ENCODE data around the gene POLA1.

POLA1 gene

DNA sequence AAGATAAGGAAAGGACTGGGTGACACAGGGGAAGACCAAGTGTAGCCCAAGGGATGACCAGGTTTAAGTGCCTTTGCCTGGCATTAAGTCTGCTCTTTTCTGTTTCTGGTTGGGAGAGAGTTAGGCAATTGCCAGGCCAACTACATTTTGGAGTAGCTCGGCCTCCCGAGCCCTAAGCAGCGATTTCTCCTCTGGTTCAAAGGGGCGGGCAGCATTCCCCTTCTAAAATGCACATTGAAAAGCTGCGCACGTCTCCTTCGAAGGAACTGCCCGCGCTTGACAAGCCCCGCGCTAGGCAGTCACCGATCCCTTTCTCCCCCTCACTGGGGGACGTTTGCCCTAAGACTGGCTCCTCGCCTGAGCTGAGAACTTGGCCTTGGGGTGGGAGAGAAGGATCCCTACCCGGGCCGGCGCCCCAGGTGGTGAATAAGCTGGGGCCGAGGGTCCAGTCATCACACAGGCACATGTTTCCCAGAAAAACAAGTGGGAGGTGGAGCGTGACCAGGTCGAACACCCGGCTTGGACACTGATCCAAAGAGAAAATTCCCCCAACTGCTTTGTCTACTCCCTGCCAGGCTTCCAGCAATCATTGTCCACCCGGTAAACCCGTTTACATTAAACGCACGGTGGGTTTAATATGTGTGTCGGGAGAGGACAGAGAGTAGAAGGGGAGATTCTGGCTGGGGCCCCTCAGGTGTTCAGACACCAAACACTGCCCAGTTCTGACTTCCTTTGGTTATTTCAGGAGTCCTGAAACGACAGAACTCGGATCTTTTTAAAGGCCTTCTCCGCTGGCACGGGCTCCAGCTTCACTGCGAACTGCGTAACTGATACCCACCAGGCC is 318.1 kb downstream of the POLA1 start:
- DNase-seq = no peak

DNA sequence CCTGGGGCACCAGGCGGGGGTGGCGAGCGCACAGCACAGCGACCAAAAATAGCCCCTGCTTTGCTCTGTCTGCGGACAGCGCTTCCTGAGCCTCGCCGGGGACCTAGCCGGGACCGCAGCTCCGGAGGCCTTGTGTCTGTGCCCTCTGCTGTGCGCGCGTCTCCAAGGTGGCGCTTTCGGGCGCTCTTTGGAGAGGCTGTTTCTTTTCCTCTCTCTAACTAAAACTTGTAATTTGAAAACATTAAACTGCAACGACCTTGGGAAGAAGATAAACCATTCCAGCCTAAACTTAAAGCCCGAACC is 318.7 kb downstream of the POLA1 start:
- DNase-seq = no peak

DNA sequence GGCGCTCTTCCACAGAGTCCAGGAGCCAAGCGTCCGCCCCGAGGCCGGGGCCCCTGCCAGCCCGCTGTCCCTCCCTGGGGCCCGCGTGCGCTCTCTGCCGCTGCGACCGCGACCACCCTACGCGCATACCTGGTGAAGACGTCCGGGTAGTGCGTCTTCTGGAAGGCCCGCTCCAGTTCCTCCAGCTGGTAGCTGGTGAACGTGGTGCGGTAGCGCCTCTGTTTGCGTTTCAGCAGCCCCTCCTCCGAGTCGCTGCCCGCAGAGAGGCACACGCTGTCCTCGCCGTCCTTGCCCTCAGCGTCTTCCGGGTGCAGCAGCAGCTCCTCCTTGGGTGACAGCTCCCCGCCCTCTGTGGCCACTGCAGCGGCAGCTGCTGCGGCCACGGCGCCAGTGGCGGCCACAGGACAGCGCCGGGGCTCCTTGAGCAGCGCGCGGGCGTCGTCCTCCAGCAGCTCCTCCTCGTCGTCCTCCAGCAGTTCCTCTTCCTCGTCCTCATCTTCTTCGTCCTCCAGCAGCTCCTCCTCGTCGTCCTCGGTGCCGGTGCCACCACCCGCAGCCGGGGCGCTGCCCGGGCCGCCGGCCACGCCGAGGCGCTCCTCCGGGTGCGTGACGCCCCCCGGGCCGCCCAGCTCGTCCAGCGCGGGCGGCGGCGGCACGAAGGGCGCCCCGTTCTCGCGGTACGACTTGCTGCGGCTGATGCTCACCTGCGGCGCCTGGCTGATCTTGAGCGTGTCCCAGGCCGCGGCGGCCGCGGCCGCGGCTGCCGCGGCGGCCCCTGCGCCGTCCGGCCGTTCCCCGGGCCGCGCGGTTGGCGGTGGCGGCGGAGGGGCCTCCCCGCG is 319.3 kb downstream of the POLA1 start:
- DNase-seq = no peak

DNA sequence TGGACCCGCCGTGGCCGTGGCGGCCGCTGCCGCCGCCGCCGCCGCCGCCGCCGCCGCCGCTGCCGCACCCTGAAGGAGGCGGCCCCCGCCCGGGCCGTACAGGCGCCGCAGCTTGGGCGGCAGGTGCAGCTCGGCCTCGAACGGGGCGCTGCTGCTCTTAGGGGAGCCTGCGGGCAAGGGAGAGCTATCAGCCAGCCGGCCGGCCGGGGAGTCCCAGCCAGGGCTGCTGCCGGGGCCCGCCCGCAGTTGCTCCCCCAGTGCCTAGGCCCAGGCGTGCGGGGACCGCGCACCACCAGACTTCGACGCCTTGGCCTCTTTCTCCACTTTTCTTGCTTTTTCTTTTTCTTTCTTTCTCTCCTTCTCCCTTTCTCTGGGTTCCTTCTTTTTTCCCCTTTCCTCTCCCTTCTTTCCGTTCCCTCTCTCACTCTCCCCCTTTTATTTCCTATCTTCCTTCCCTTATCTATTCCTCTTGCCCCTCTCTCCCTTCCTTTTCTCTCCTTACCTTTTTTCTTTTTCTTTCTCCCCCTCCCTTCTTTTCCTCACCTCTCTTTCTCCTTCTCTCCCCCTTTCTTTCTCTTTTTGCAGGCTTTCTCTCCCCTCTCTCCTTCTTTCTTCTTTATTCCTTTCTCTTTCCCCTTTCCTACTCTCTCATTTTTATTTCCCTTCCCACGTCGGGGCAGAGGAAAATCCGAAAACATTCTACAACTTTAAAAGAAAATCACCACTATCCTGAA is 320.1 kb downstream of the POLA1 start:
- DNase-seq = no peak

DNA sequence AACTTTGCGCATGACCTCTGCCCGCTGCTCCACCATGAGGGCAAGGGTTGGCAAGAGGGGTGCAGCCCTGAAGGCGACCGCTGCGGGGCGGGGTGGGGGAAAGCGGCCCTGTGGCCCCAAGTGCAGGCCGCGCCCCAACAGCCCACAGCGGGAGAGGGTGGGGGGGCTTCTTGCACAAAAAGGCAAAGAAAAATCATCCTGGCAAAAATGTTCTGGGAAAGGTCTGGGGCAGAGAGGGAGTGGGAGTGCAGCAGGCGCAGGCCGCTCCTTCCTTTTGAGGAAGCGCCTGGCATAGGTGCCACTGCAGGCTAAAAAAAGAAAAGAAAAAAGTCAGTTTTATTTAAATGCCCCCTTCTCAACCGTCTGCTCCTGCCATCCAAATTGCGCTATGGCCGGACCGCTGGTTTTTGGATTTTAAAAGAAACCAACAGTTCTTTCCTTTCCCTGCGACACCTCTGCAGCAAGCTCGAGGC is 320.7 kb downstream of the POLA1 start:
- DNase-seq = no peak

DNA sequence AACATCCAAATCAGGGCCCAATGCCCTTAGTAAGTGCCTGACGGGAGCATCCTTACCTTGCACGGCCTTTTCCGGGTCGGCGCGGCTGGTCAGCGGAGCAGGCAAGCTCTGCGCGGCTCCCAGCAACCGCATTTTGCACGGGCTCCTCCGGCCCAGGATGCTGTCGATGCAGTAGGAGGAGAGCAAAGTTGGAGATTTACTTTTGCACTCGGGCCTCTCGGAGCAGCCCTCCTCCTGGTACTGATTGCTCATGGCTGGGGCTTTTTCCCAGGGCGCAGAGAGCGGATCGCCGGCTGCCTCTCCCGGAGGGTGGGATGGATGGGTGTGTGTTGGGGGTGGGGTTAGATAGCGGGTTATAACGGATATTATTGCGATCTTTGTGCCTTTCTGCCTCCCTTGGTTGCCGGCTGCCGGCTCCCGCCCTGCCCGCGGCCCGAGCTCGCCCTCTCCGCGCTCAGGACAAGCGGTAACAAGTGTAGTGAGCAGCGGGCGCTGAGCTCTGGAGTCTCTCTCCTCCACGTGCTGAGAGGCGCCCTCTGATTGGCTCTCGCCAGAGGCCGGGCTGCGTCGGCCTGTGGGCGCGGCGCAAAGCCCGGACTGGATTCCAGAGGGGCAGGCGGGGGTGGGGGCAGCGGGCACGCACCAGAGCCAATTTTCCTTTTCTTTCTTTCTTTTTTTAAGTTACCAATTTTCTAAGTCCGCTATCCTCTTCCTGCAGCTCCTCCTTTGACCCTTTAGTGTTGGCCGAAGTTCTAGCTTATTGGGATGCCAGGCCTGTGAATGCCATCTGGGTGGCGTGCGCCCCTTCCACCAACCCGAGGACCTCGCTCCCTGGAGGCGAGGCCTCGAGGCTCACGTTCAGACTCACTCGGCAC is 322.0 kb downstream of the POLA1 start, which contains the start of gene ARX:
TSS of gene ARX (minus strand) at position 480 of the 875 bp plus-strand sequence. CDS start at position 252, 228 bp downstream.
- DNase-seq = no peak

DNA sequence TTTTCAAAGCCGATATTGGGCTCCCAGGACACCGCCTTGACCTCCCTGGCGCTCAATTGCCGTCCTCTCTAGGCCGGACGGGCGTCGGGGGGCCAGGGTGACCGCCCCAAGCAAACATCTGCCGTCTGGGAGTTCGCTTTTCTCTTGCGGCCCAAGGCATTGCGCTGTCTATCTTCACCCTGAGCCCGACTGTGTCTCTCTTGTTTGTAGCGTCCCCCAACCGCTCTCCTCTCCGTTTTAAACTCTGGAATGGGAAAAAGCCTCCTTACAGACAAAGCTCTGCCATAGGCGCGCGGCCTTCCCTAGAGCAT is 322.6 kb downstream of the POLA1 start:
- no peak for DNase-seq

DNA sequence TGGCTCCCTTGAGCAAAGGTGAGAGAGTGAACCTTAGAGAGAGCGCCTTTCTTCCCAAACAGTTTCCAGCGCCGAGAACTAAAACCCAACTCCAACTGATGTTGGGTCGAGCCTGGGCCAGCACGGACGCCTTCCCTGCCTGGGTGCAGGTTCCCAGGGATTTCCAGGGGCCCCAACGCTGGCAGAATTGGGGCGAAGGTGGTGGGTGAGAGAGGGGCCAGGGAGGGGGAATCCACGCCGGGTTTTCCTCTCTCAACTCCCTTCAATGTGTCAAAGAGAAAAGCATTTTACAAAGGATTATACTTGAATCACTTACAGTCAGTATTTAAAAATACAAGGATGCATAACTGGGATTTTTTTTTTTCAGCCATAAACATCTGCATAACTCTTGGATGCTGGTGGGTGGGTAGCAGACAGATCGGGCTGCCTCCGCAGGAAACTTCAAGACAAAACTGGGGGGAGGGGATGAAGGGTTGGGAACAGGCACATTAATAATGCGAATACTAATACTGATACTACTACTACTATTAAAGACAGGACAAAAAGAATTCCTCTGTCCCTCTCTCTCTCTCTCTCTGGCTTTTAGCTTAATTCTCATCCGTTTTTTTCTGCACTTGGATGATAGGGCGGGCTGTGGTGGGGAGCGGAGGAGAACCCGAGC is 323.4 kb downstream of the POLA1 start:
- no peak for DNase-seq

DNA sequence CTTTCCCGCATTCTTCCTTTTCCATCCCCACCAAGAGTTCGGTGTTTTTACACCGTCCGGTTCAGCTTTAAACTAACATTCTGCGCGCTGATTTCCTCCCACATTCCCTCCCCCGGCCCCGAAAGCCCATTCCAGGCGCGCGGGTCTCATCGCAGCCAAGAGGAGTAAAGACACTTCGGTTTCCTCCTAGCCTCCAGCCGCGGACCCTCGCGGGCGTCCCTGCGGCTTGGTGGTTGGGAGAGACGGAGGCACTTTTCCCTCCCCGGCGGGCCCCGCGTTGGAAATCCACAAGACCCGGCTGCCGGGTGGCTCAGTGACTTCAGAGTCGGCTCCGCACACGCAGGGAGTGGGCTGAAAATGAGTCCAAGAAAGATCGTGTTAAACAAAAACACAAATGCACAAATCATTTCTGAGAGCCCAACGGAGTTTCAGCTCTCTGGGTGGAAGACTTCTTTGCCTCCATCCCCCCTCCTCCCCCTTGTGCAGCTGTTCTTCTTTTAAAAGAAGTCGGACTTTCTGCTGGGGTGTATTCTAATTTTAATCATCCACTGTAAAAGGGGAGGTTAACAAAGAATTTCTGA is 324.0 kb downstream of the POLA1 start:
- DNase-seq = no peak

DNA sequence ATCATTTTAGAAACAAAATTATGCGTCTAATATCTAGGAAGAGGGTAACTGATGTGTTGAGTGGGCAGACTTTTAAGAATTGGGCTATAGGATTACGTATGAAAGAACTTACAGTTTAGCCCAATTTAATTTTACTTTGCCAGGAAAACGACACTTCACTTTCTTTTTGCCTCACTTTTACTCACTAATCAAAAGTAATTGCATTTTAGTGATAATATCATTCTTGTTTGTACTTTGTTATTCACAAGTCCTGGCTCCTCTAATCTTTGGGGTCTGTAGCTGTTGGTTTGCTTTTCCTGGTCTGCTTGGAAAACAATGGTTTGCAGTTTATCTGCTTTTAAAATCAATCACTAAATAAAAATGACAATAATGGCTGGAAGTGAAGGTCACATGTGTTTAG is 325.0 kb downstream of the POLA1 start:
- DNase-seq = no peak

DNA sequence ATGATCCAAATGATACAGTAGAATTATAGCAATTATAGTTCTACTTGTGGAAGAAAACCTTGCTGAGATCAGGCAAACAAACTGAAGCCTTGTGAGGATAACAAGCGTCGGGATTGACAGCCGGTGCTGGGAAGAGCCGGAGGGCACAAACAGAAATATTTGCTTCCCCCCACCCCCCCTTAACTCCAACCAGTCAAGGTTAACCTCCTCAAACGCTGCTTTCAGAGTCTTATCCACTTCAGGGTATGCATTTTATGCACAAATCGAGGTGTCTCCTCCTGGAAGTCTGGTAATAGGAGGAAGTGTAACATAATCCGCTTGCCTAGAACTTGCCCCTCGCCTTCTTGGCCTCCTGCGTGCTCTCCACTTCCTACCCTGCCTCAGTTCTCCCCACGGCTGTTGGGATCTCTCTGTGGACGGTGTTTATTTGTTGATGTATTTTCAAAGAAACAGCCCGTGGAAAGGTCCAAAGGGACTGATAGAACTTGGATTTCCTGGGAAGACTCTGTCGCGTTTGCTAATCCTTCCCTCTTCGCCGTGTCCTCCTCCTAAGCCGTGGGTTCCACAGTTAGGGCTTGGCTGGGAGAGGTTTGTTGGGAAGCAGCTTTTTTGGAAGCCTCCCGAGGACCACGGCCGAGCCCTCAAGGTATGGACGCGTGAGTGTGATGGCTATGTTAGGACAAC is 326.1 kb downstream of the POLA1 start:
- DNase-seq = no peak

DNA sequence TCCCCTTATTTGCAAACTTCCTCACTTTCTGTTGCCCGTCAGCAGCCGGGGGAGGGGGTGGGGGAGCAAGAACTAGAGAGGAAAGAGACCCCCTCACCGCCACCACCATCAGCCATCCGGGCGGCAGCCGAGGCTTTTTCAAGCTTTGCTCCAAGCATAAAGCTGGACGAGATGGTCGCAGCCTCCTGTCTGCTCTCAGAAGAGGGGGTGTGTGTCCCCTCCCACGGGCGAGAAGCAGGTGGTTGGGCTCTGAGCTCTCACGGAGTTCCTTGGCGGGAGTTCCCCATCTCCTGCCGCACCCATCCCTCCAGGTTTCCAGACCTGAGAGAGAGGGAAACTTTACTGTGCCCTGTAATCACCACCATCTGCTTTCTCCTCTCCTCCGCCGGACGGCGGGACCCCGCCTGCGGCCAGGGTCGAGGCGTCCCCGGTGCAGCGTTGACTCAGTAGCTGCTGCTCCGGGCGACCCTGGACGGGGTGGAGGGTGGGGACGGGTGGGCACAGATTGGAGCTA is 326.7 kb downstream of the POLA1 start:
- no peak for DNase-seq

DNA sequence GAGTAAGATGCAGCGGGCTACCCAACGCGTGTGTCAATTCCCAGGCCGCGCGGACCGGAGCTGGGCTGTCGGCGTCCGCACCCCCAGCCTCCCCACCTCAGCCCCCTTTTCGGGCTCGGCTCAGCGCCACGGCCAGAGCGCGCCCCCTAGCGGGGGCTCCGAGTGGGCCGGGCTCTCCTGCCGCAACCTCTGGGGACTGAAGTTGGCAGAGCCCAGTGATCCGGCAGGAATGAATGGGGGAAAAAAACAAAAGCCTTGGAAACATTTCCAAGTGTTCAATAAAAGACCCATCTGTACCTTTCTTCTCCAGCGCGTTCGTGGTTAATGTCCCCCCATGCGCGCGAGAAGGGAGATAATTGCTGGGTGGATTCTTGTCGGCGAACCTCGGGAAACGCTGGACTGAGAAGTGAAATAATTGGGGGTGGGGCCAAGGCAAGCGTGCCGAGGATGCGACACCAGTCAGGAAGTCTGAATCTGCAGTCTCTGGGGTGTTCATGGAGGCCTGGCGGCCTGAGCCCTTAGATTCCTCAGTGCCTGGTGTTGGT is 327.3 kb downstream of the POLA1 start:
- DNase-seq = no peak

DNA sequence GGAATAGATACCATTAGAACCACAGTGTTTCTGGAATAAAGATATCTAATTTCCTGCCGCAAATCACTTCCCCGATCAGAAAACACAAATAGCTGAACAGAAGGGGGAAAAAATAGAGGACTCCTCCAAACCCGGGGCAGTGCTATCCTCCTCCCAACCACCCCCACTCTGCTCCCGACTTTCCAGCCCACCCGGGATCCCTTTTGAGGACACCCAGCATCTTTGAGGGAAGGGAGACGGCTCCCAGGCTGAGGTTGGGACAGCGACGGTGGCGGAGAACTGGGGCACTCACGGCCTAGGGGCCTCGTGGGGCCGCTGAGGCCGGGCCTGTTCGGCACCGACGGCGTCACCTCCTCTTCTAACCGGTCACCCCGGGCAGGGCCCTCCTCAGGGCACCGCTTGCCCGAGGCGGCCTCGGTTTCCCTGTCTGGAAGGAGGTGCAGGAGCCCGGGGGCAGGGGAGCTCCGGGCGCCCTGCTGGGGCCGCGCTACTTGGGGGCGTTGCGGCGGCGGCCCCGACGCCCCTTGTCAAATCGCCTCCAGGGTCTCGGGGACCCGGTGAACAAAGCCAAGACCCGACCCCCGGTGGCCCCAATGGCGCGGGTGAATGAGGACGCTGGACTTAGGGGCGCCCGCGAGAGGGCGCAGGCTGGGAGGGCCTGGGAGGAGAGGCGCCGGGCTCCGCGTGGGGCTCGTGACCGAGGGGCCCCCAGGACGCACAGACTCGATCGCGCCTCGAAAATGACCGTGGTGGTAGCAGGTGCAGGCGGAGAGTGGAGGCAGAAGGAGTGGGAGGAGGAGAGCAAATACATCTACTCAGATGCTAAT is 329.0 kb downstream of the POLA1 start:
- no peak for DNase-seq

DNA sequence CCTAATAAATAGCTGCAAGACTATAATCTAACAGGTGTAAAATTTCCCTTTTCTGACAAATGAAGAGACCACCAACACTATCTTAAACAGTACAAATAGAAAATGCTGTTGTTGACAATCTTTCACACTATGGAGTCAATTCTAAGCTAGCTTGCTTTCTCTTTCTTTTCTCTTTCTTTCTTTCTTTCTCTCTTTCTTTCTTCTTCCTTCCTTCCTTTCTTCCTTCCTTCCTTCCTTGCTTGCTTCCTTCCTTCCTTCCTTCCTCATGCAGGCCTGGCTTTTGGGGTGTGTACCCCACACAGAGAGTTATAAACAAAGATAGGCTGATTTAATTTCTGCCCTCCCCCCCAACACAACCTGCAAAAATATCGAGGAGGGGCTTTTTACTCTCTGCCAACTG is 330.2 kb downstream of the POLA1 start:
- DNase-seq = no peak

DNA sequence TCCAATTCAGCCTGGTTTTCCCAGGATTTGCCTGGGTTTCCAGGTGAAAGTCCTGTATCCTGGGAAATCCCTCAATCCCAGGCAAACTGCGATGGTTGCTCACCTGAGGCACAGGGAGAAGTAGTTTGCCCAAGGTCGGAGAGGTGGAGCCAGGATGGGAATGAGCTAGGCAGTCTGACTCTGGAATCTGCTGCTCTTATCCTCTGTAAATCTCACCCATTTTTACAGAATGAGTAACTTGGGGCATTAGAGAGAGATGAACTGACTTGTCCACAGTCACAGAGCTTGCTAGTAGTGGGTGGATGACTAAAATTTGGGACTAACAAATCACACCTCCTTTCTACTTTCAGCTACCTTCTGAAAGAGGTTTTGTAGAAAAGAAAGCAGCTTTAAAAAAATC is 331.9 kb downstream of the POLA1 start:
- no peak for DNase-seq

DNA sequence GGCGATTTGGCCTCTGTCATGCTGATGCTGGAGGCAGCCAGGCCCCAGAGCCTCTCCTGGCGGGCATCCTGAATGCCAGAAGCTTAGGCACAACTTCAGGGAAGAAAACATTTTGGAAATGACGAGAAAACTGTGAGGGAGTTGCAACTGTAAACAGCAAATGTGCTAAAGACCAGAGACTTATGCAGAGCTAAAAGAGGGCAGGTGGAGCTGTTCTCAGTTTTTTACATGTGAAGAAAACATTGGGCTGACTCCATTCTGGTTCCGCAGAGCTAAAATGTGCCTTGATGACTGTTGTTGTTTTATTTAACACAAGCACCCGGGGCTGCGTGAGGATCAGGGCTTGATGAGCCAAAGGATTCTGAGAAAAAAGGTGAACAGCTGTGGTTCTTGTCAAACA is 332.9 kb downstream of the POLA1 start:
- DNase-seq = no peak

DNA sequence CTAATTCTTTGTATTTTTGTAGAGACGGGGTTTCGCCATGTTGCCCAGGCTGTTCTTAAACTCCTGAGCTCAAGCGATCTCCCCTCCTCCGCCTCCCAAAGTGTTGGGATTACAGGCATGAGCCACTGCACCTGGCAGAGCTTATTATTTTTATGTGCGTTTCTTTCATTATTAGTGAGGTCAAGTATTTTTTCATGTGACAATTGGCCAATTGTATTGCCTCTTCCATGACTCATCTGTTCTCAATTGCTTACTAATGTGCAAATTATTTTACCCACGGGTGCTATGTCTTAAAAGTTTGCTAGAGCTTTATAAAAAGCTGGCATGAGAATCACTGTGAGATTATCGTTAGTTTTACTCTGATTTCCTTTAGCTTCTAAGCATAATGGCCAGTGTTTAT is 335.0 kb downstream of the POLA1 start:
- DNase-seq = no peak

DNA sequence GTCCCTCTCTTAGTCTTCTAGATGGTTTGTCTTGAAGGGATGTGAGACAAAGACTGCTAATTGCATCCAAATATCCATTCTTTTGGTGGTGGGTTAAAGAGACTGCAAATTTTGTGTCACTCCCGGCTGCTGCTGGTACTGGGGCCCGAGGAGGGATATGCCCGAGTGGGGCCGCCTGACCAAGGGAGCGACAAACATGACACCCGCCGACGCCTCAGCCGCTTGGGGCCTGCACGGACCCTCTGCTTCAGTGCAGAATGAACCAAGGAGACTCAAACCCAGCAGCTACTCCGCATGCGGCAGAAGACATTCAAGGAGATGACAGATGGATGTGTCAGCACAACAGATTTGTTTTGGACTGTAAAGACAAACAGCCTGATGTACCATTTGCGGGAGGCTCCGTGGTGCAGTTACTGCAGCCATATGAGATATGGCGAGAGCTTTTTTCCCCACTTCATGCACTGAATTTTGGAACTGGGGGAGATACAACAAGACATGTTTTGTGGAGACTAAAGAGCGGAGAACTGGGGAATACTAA is 335.6 kb downstream of the POLA1 start:
- no peak for DNase-seq
